ENCODE results near the gene STRADA. TPM values are rescaled to one million over a fixed set of nuclear protein-coding genes. Genes with fewer than 3 reads are reported as not detected.

Gene STRADA
- polyA plus RNA-seq, 3 donors: 12.5 to 51.9 (median 19.8) TPM

DNA sequence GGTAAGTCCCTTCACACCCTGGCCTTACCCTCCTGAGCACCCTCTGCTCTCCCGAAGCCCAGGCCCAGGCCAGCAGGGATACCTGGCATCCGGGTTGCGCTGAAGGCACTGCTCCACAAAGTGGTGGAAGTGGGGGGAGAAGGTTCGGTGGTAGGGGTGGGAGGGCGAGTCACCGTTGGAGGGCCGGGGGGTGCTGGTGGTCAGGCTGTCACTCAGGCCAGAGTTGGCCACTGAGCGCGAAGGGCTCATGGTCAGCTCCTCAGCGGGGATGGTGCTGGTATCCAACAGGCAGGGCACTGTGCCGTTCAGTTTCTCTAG lies 37.4 kb downstream of the STRADA start:
- Histone ChIP-seq H3K79me2 (ENCODE audit: insufficient read depth, low read length) (peaks cover 32% of the 10 kb centered on the region), H3K9me3 (replicated peaks in 1 of 2; ENCODE audit: control insufficient read depth in 1 of 2, insufficient read depth in 1 of 2, low read length in 2 of 2) (no peaks in the 10 kb centered on the region), H3K27ac (ENCODE audit: low read depth in 1 of 2, low read length in 2 of 2) (no peak overlapping the region), H3K27me3 (ENCODE audit: control insufficient read depth in 2 of 2, insufficient read depth in 2 of 2, low read length in 2 of 2) (no peaks in the 10 kb centered on the region), H3K9ac (ENCODE audit: insufficient read depth, low read length, poor library complexity, severe bottlenecking) (no peak overlapping the region), H3K4me1 (ENCODE audit: control insufficient read depth in 1 of 2, insufficient read depth in 2 of 2, low read length in 2 of 2) (peaks cover 37 to 45% of the 10 kb centered on the region in 2 donors), H3K36me3 (replicated peaks in 1 of 2; ENCODE audit: control insufficient read depth in 1 of 2, insufficient read depth in 2 of 2, low read length in 2 of 2) (peaks cover 26 to 53% of the 10 kb centered on the region in 2 donors), H4K20me1 (ENCODE audit: insufficient read depth, low read length) (peaks cover 50% of the 10 kb centered on the region), H3K4me2 (replicated peaks; ENCODE audit: extremely low read depth, low read length, poor library complexity, severe bottlenecking) (no peak overlapping the region), H3K4me3 (replicated peaks in 1 of 3; ENCODE audit: low read depth in 2 of 3, low read length in 3 of 3) (no peak overlapping the region), H2AFZ (ENCODE audit: insufficient read depth, low read depth, low read length, poor library complexity, severe bottlenecking) (no peak overlapping the region)
- H3K9me3 Mint-ChIP-seq: peaks cover 0 to 2% (median 0%) of the 10 kb centered on the region in 7 donors
- H3K27ac Mint-ChIP-seq: peak overlapping the region in 1 of 7 donors; percentile 82
- DNase-seq: no peak
- H3K4me3 Mint-ChIP-seq: no peak overlapping the region
- intact Hi-C loops (cut with micrococcal nuclease): loop anchor here in 1 of 2 donors (5.0 kb wide), 1 partner anchor 138 kb away; the partner anchor contains the start of gene SMARCD2
- 100% methylated on average over 4 of the region's 11 CpGs for WGBS (ENCODE audit: insufficient coverage)
- peaks cover 44% of the 10 kb centered on the region for H3K4me1 Mint-ChIP-seq
- H3K36me3 Mint-ChIP-seq: peaks cover 39 to 50% of the 10 kb centered on the region in 2 donors
- TF ChIP-seq, protein P1, sequence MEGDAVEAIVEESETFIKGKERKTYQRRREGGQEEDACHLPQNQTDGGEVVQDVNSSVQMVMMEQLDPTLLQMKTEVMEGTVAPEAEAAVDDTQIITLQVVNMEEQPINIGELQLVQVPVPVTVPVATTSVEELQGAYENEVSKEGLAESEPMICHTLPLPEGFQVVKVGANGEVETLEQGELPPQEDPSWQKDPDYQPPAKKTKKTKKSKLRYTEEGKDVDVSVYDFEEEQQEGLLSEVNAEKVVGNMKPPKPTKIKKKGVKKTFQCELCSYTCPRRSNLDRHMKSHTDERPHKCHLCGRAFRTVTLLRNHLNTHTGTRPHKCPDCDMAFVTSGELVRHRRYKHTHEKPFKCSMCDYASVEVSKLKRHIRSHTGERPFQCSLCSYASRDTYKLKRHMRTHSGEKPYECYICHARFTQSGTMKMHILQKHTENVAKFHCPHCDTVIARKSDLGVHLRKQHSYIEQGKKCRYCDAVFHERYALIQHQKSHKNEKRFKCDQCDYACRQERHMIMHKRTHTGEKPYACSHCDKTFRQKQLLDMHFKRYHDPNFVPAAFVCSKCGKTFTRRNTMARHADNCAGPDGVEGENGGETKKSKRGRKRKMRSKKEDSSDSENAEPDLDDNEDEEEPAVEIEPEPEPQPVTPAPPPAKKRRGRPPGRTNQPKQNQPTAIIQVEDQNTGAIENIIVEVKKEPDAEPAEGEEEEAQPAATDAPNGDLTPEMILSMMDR (IDR thresholded peaks at IDR 0.05): no peak
- no peaks in the 10 kb centered on the region for H3K27me3 Mint-ChIP-seq (ENCODE audit: low read depth in 3 of 3)

DNA sequence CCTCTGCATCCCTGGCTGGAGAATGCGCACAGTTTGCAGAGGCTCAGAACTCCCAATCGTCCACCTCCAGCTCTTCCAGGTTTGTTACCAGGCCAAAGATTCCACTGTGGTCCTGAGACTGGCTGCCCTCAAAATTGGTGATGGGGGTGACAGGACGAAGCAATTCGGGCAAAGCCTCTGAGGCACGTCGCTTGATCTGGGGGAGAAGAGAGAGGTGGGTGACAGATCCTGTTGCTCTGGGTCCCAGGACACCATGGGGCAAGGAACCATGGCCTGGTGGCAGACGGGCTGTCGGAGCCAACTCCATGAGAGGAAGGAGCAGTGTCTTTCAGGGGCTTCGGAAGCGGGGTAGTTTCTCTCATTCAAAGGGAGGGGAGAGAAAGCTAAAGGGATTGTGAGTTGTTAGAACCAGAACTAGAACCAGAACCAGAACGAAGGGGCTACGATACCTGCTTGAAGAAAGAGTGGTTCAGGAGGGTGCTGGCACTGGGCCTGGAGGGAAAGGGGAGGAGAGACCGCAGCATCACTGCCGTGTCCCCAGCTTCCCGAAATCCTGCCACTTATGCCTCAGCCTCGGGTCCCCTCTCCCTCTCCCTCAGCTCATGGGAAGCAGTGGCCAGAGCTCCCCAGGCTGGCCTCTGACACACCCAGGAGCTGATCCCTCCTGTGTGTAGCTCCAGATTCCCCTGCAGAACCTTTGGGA lies 37.9 kb downstream of the STRADA start:
- DNase-seq: no peak
- H2AFZ ChIP-seq (ENCODE audit: insufficient read depth, low read depth, low read length, poor library complexity, severe bottlenecking): no peak overlapping the region
- peaks cover 37% of the 10 kb centered on the region for H3K79me2 ChIP-seq (ENCODE audit: insufficient read depth, low read length)
- TF ChIP-seq, protein P1 (IDR thresholded peaks at IDR 0.05): no peak
- H3K36me3 Mint-ChIP-seq: peaks cover 34 to 45% of the 10 kb centered on the region in 2 donors
- no peak overlapping the region for H3K9ac ChIP-seq (ENCODE audit: insufficient read depth, low read length, poor library complexity, severe bottlenecking)
- peak overlapping the region in 1 of 2 donors; percentile 95 for H3K27ac ChIP-seq (ENCODE audit: low read depth in 1 of 2, low read length in 2 of 2)
- H3K4me3 Mint-ChIP-seq: no peak overlapping the region
- peak overlapping the region in 5 of 7 donors; percentile 10 to 82 (median 53) for H3K27ac Mint-ChIP-seq
- H3K9me3 Mint-ChIP-seq: peaks cover 0 to 2% (median 0%) of the 10 kb centered on the region in 7 donors
- peaks cover 37 to 45% of the 10 kb centered on the region in 2 donors for H3K4me1 ChIP-seq (ENCODE audit: control insufficient read depth in 1 of 2, insufficient read depth in 2 of 2, low read length in 2 of 2)
- intact Hi-C loops (cut with micrococcal nuclease): loop anchor here in 1 of 2 donors (5.0 kb wide), 1 partner anchor 139 kb away; the partner anchor contains the start of gene SMARCD2
- no peak overlapping the region for H3K4me3 ChIP-seq (replicated peaks in 1 of 3; ENCODE audit: low read depth in 2 of 3, low read length in 3 of 3)
- H3K27me3 Mint-ChIP-seq (ENCODE audit: low read depth in 3 of 3): no peaks in the 10 kb centered on the region
- H3K27me3 ChIP-seq (ENCODE audit: control insufficient read depth in 2 of 2, insufficient read depth in 2 of 2, low read length in 2 of 2): no peaks in the 10 kb centered on the region
- H3K4me1 Mint-ChIP-seq: peaks cover 44% of the 10 kb centered on the region
- H3K4me2 ChIP-seq (replicated peaks; ENCODE audit: extremely low read depth, low read length, poor library complexity, severe bottlenecking): no peak overlapping the region
- peaks cover 20 to 48% of the 10 kb centered on the region in 2 donors for H3K36me3 ChIP-seq (replicated peaks in 1 of 2; ENCODE audit: control insufficient read depth in 1 of 2, insufficient read depth in 2 of 2, low read length in 2 of 2)
- no peaks in the 10 kb centered on the region for H3K9me3 ChIP-seq (replicated peaks in 1 of 2; ENCODE audit: control insufficient read depth in 1 of 2, insufficient read depth in 1 of 2, low read length in 2 of 2)
- peaks cover 55% of the 10 kb centered on the region for H4K20me1 ChIP-seq (ENCODE audit: insufficient read depth, low read length)
- 95% methylated on average over 10 of the region's 16 CpGs for WGBS (ENCODE audit: insufficient coverage)
